OCI-LY3 (cell line): ENCODE data around the gene SORCS1.

ENCODE experiments used
- CTCF ChIP-seq: fragments of 200-600, 300-600 bp; sonication (generic); IDR thresholded peaks from 2 replicates; pipeline ENCODE4 v1.5.1; 2014; ENCODE audit warnings: antibody characterized with exemption, low read length, low read depth
- EZH2phosphoT487 ChIP-seq: fragments of 200-600 bp; shearing (Covaris generic); IDR thresholded peaks from 2 replicates; pipeline ENCODE4 v1.6.1; 2018; ENCODE audit warnings: antibody characterized with exemption, mixed run types, low read depth

GRCh38 chr10:106938513-106938912 is 226.0 kb downstream of the SORCS1 start:
- TF ChIP-seq CTCF (no peak), EZH2phosphoT487 (no peak)
